ENCODE results near the gene HPCA. TPM values are rescaled to one million over a fixed set of nuclear protein-coding genes. Genes with fewer than 3 reads are reported as not detected.

HPCA gene
- total and polyA plus RNA-seq, 2 of the 8 experiments (the other 6 are each of a cell fraction or from before 2014, with no cell fraction given): 0.70 to 1.4 TPM

- TF ChIP-seq JUN (IDR thresholded peaks at IDR 0.05; ENCODE audit: low read depth, low read length) (no peak), POLR2A (IDR thresholded peaks at IDR 0.05; ENCODE audit: control extremely low read depth in 1 of 2, low read depth in 2 of 2, low read length in 2 of 2) (no peak), PHF8 (conservative IDR thresholded peaks at IDR 0.05; ENCODE audit: low read depth, low read length) (no peak), SRF (IDR thresholded peaks at IDR 0.05; ENCODE audit: low read depth, low read length) (no peak), SP2 (IDR thresholded peaks at IDR 0.05; ENCODE audit: low read length) (no peak), RBBP5 (IDR thresholded peaks at IDR 0.05; ENCODE audit: borderline replicate concordance, low read depth, low read length) (no peak), GTF2F1 (IDR thresholded peaks at IDR 0.05; ENCODE audit: borderline replicate concordance, low read depth, low read length) (no peak)
- TF ChIP-seq, protein P1, sequence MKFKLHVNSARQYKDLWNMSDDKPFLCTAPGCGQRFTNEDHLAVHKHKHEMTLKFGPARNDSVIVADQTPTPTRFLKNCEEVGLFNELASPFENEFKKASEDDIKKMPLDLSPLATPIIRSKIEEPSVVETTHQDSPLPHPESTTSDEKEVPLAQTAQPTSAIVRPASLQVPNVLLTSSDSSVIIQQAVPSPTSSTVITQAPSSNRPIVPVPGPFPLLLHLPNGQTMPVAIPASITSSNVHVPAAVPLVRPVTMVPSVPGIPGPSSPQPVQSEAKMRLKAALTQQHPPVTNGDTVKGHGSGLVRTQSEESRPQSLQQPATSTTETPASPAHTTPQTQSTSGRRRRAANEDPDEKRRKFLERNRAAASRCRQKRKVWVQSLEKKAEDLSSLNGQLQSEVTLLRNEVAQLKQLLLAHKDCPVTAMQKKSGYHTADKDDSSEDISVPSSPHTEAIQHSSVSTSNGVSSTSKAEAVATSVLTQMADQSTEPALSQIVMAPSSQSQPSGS (IDR thresholded peaks at IDR 0.05; ENCODE audit: low read length): no peak
Measured at GRCh38 chr1:32884032-32884372, 2.3 kb upstream of the HPCA start (continued).
